H1 (cell line): ENCODE results near the gene CRYBG3. TPM values are rescaled to one million over a fixed set of nuclear protein-coding genes. Genes with fewer than 3 reads are reported as not detected.

ENCODE experiments used
- CHD7 ChIP-seq: fragments of 300-600 bp; sonication (generic); IDR thresholded peaks from 2 replicates; pipeline ENCODE4 v1.7.1; 2012; ENCODE audit warnings: low read length, moderate library complexity, mild to moderate bottlenecking, inconsistent platforms; ENCODE audit not compliant: insufficient replicate concordance
- polyA plus RNA-seq, 7 experiments: library from polyadenylated mRNA; depleted of rRNA in 3 of 7; stranded (reverse) in 5 of 7; unstranded in 2 of 7; fragments of >200 nt in 5 of 7; fragments of 200-250 nt in 2 of 7; gene quantifications; 1 replicate in 5 of 7; 2 replicates in 1 of 7; 4 replicates in 1 of 7; pipeline versions ENCODE4 v1.2.1 to v1.2.3, GENCODE V29; 2011 to 2013; ENCODE audit warnings: missing spikeins in 2 of 7, mixed read lengths in 2 of 7
- total RNA-seq: library from RNA; stranded (reverse); fragmentation: NEBNext Ultra II Directional; extraction: Animal tissue kit (Norgen Biotek cat#: 25700); gene quantifications from 2 replicates; pipeline ENCODE4 v1.2.1, GENCODE V29; 2021

The CRYBG3 gene
- total and polyA plus RNA-seq, 2 of the 8 experiments (the other 6 are each of a cell fraction or from before 2014, with no cell fraction given), result 2.1 to 8.0 TPM

- TF ChIP-seq CHD7, result no peak
These were observed 48.9 kb upstream of the CRYBG3 start (continued) for GRCh38 chr3:97772926-97773325.
